GM18505 (cell line): ENCODE data around the gene GIMD1.
"Not testable (repeated sequence)": the region's sequence is repeated elsewhere in the genome, so short reads cannot be mapped to it uniquely, and the experiment has no call there.

ENCODE experiments used
- ATAC-seq: cut with Tn5 transposase; IDR thresholded peaks from one replicate; pipeline ENCODE4 v1.9.1; 2021; ENCODE audit not compliant: unreplicated experiment
- POLR2A ChIP-seq: IDR thresholded peaks from 4 replicates; pipeline ENCODE4 v1.6.1; 2011; ENCODE audit warnings: borderline replicate concordance; ENCODE audit not compliant: insufficient read depth, insufficient read length; ENCODE audit errors: extremely low read depth

GIMD1 gene

GRCh38 chr4:106336618-106337017 is 32.0 kb downstream of the GIMD1 start:
- no peak for ATAC-seq
- TF ChIP-seq POLR2A = no peak

DNA sequence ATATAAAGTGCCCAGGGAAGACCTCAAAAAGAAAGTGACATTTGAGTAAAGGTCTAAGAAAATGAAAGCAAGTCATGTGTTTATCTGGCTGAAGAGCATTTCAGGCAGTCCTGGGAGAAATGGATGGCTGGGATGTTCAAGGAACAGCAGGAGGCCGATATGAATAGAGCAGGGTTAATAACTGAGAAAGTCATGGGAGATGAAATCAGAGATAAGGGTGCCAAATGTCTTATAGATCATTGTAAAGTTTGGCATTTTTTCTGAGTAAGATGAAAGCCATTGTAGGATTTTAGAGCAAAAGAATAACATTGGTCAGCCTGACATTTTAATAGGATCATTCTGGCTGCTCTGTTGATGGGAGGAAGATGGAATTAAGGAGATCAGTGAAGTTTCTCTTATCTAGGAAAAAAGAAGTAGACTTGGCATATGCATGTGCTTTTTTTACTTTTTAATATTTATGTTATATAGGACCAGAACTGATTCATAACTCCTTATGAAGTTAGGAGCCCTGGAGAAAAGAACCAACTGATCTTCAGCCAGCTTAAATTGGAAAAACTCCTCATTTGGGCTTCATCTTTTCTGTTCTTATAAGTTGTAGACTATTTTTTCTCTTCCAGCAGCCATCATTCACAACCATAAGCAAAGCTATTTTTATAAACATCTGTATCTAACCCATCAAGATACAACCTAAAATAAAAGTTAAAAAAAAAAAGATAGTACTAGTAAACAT is 33.7 kb downstream of the GIMD1 start:
- no peak for ATAC-seq
- no peak for TF ChIP-seq POLR2A

DNA sequence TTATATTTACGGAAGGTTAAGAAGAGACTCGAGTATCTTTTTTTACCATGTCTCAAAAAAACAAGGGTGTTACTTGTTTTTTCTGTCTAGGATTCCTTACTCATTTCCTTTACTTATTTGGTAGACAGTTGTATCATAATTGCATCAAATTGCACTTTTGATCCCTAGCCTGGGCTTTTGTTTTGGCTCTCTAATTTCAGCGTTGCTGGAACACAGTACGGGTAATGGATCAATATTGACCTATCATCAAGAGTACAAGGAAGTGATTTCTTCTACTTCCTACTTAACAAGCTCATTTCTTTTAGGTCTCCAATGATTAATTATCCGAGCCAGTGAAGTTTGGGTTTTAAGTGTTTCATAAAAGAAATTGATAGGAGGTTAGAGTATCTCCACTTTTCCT is 35.4 kb downstream of the GIMD1 start:
- TF ChIP-seq POLR2A = no peak
- no peak for ATAC-seq

DNA sequence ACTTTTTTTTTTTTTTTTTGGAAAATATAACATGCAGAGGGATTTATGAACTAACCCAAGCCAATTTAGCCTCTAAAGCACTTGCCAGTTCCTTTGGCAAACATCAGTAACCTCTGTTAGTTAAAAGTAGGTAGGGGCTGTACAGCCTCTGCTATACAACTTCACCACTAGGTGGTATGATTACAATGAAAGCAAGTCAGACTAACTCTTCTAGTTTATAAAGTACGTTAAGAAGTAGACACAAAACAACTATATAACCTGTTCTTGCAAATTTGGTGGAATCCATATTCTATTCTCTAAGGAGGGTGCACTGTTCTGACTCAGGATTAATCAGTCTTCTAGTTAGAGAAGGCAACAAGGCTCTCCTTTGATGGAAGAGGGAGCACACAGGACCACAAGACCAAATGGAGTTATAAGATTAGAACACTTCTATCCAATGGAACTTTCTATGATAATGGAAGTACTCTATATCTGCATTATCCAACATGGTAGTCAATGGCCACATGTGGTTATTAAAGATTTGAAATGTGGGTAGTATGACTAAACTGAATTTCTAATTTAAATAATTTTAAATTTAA is 39.4 kb downstream of the GIMD1 start:
- no peak for TF ChIP-seq POLR2A
- ATAC-seq = peak; percentile 85

GRCh38 chr4:106325800-106326199 is 42.8 kb downstream of the GIMD1 start:
- ATAC-seq = no peak
- no peak for TF ChIP-seq POLR2A

GRCh38 chr4:106323119-106323518 is 45.5 kb downstream of the GIMD1 start:
- no peak for TF ChIP-seq POLR2A
- no peak for ATAC-seq

DNA sequence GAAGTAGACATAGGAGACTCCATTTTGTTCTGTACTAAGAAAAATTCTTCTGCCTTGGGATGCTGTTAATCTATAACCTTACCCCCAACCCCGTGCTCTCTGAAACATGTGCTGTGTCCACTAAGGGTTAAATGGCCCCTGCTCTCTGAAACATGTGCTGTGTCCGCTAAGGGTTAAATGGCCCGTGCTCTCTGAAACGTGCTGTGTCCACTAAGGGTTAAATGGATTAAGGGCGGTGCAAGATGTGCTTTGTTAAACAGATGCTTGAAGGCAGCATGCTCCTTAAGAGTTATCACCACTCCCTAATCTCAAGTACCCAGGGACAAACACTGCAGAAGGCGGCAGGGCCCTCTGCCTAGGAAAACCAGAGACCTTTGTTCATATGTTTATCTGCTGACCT is 46.8 kb downstream of the GIMD1 start:
- not testable (repeated sequence) for ATAC-seq

- ATAC-seq = not testable (repeated sequence)
Measured at GRCh38 chr4:106321168-106321567, 47.4 kb downstream of the GIMD1 start.

DNA sequence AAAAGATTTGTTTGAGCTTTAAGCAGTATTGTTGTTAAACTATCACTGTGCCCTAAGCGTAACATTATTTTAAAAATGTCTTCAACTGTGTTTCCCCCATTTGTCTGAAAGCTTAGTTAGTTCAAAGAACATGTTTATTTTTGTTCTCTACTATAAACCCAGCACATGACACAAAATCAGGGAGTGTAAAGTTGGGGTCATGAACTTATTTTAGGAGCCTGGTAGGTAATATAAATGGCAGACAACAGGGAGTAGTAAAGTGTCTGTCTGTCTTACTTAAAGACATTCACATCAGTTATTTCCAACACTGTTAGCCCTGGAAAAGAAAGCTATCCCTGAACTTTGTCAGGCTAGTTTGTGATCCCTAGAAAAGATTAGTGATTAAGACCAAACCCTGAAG is 48.3 kb downstream of the GIMD1 start:
- ATAC-seq = no peak
- TF ChIP-seq POLR2A = no peak

DNA sequence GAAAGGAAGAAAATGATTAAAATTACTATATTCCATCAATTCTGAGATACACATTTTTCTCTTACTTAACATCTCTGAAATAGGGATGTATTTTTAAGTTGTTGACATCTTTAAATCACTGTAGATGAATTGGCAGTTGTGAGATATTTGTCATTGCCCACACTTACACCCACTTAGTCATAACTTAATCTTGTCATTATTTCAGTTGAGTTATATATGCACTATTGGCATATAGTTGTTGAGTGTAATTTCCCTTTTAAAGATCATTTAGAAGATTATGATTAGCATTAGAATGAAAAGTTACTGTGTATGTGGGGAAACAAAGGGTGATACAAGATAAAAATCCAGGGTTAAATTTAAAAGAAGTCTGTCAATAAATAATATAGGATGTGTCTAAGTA is 50.1 kb downstream of the GIMD1 start:
- TF ChIP-seq POLR2A = no peak
- ATAC-seq = no peak

DNA sequence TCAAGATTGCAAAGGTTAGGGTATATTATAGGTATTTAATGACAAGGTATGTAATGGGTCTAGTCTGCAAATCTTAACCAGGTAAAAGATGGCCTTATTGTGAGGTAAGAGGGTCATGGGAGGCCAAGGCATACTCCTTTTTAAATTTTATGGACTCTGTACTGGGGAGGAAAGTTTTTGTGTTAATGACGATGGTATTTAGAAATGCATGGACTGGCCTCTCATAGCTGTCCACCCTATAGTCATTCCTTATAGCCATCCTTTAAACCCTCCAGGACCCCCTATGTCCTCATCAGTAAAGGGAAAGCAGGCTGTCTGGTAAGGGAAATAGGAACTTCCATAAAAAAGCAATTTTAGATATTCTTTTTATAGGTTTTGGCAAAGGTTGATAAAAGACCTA is 50.8 kb downstream of the GIMD1 start:
- no peak for ATAC-seq
- no peak for TF ChIP-seq POLR2A

GRCh38 chr4:106316773-106317409 is 51.7 kb downstream of the GIMD1 start:
- no peak for ATAC-seq
- no peak for TF ChIP-seq POLR2A

GRCh38 chr4:106315968-106316772 is 52.4 kb downstream of the GIMD1 start, which contains the start of the genes AIMP1 and TBCK:
TSS of gene AIMP1 (plus strand) at chr4:106316550. CDS start at chr4:106325010, 8,460 bp downstream.
TSS of gene TBCK (minus strand) at chr4:106316209. CDS start at chr4:106308960, 7,249 bp downstream.
- TF ChIP-seq POLR2A = peak; percentile 86
- peak; percentile 89 for ATAC-seq
